GM12874 (cell line): Measurements from ENCODE around the gene SLC8A2.

Source experiments
- TF ChIP-seq, protein P1 (sequence below): IDR thresholded peaks from 2 replicates; pipeline ENCODE4 v1.5.1; 2011; ENCODE audit warnings: low read depth, mild to moderate bottlenecking, control low read depth, low read length, moderate library complexity; ENCODE audit not compliant: insufficient read depth

SLC8A2 gene

DNA sequence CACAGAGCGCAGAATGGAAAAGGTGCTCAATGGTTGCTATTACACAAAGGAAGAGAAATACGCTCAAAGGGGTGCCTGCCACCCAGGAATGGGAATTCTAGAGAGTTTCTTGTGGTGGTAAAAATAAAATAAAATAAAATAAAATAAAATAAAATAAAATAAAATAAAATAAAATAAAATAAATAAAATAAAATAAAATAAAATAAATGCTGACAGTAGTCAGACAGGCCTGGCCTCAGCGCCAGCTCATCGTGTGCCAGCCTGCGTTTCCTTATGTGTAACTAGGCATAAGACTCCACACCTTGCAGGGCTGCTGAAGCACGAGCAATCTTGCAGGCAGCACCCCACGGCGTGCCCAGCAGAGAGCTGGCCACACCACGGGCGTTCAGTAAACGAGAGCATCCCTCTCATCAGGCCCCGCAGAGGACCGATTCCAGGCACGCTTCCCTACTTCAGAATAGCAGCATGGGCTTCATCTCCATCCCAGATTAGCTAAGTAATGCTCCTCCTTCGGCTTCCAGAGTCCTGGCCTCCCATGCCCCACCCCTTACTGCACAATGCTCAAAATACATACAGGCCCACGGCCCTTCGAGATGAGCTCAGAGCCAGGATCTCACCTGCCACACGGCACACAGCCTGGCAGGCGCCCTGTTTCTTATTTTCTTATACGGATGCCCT, 37.6 kb upstream of the SLC8A2 start:
- TF ChIP-seq, protein P1, sequence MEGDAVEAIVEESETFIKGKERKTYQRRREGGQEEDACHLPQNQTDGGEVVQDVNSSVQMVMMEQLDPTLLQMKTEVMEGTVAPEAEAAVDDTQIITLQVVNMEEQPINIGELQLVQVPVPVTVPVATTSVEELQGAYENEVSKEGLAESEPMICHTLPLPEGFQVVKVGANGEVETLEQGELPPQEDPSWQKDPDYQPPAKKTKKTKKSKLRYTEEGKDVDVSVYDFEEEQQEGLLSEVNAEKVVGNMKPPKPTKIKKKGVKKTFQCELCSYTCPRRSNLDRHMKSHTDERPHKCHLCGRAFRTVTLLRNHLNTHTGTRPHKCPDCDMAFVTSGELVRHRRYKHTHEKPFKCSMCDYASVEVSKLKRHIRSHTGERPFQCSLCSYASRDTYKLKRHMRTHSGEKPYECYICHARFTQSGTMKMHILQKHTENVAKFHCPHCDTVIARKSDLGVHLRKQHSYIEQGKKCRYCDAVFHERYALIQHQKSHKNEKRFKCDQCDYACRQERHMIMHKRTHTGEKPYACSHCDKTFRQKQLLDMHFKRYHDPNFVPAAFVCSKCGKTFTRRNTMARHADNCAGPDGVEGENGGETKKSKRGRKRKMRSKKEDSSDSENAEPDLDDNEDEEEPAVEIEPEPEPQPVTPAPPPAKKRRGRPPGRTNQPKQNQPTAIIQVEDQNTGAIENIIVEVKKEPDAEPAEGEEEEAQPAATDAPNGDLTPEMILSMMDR, result no peak

DNA sequence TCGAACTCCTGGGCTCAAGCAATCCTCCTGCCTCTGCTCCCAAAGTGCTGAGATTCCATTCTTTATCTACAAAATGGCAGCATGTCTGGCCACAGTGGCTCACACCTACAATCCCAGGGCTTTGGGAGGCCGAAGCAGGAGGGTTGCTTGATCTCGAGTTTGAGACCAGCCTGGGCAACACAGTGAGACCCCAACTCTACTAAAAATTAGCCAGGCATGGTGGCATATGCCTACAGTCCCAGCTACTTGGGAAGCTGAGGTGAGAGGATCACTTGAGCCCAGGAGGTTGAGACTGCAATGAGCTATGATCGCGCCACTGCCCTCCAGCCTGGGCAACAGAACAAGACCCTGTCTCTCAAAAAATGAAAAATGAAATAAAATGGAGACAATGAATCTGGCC, 37.0 kb upstream of the SLC8A2 start:
- TF ChIP-seq, protein P1, result no peak

DNA sequence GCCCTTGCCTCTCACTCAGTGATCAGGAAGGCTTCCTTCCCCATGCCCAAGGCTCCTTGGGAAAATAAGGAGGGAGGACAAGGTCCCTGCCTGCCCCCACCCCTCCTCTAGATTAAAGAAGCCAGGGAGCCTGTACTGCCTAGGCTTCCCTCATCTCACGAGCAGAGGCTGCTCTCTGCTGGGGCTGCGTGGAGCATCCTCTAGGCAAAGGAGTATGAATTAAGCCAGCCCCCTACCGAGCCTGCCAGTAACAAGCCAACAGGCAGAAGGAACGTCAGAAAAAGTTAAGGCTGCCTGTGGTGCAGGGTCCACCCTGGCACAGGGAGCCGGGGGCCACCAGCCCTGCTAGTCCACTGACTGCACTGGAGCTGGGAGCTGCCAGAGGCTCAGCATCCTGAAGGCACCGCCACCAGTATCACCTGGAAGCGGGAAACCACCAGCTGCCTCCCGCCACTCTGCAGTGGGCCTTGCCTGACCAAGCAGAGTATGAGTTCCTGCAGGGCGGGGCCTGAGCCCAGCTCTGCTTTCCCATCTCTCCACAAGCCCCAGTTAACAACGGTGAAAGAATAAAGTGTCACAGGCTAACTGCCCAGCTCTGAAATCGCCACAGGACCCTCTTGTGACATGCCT, 36.3 kb upstream of the SLC8A2 start:
- TF ChIP-seq, protein P1, result no peak

DNA sequence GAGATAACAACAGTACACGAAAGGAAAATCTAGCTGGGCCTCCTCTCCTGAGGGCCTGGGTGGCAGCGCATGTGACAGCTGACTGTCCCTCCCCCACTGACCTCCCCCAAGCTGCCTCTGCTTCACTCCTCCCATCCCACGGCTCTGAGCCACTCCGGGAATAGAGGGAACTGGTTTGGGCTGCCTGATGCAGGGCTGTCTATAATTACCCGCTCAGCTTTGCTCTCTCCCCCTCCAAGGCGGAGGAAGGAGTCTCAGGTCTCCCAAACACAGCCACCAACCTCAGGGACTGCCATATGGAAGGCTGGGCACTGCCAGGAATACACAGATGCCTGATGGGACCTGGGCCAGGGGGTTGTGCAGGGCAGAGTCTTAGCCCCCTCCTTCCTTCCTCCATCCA, 35.3 kb upstream of the SLC8A2 start:
- TF ChIP-seq, protein P1, result no peak

DNA sequence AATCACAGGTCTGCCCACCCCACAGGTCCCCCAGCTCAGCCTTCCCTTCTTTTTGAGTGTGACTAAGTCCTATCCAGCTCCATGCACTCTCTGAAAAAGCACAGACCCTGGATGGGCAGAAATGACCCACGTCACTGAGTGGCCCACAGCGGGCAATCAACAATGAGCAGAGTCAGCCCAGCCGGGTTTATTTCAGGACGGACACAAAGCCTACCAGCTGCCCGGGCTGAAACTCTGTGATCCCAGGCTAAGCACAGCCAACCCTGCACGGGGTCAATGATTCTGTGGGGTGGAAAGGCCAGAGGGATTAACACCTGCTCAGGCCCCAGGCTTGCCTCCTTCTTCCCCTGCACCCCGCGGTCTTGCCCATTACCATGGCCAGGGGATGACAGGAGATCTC, 34.8 kb upstream of the SLC8A2 start:
- TF ChIP-seq, protein P1, result no peak

DNA sequence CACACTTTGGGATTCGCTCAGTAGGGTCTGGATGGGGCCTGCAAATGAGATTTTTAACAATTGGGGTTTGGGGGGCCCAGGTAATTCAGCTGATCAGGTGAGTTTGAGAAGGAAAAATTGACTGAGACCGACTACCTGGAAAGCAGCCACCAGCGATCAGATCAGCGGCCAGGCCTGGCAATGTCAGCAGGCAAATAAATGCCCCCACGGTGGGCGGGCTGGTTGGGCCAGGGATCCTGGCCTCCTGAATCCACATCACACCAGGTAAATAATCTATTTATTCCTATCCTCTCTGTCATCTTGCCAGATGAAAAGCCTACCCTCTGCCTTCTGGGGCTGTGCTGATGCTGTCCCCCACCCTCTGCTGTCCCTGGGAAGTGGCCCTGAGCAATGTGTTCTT, 33.8 kb upstream of the SLC8A2 start:
- TF ChIP-seq, protein P1, result no peak

DNA sequence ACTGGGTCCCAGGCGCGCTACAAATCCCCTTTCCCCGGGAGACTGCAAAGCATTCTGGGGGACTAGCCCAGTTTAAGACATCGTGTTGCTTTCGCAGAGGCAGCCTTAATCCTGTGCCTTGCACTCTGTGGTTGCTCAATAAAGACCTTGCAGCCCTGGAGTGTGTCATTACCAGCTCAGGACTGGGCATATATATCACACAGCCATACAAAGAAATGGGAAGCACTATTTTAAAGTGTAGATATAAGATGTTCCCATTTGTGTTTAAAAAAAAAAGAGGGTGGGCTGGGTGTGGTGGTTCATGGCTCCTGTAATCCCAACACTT, 32.1 kb upstream of the SLC8A2 start:
- TF ChIP-seq, protein P1, result no peak
